Measurements from ENCODE around the gene DNAJB7. TPM values are rescaled to one million over a fixed set of nuclear protein-coding genes. Genes with fewer than 3 reads are reported as not detected.

DNAJB7 gene
- total and polyA plus RNA-seq, 2 donors (not counting 1 experiment from before 2014, with no cell fraction given), result not detected

GRCh38 chr22:40877488-40877887, 15.6 kb upstream of the DNAJB7 start:
- no peak overlapping the region for H2AFZ ChIP-seq (ENCODE audit: insufficient read depth, low read depth, low read length, poor library complexity, severe bottlenecking)
- H3K9me3 ChIP-seq (ENCODE audit: control extremely low read depth in 1 of 3, control insufficient read depth in 2 of 3, insufficient read depth in 1 of 3, low read length in 2 of 3), result no peaks in the 10 kb centered on the region
- H3K27ac ChIP-seq (ENCODE audit: low read length in 2 of 2), result no peak overlapping the region
- H3K36me3 ChIP-seq (replicated peaks in 1 of 2; ENCODE audit: control extremely low read depth in 1 of 2, control insufficient read depth in 1 of 2, extremely low read depth in 1 of 2, insufficient read depth in 2 of 2, low read length in 1 of 2), result peaks cover 0 to 11% of the 10 kb centered on the region in 2 experiments
- DNase-seq (no peak), ATAC-seq (ENCODE audit: low read depth) (no peak)
- no peak overlapping the region for H3K4me2 ChIP-seq (replicated peaks; ENCODE audit: low read depth, low read length, poor library complexity, severe bottlenecking)
- intact Hi-C loops (cut with micrococcal nuclease), result no loop called here
- no peaks in the 10 kb centered on the region for H4K20me1 ChIP-seq (ENCODE audit: control insufficient read depth, insufficient read depth, low read length, poor library complexity, severe bottlenecking)
- H3K27ac Mint-ChIP-seq, result no peak overlapping the region
- H3K4me1 ChIP-seq (ENCODE audit: control insufficient read depth in 2 of 2, insufficient read depth in 2 of 2, low read length in 2 of 2), result no peaks in the 10 kb centered on the region
- no peaks in the 10 kb centered on the region for H3K27me3 ChIP-seq (replicated peaks in 1 of 4; ENCODE audit: control extremely low read depth in 1 of 4, control insufficient read depth in 3 of 4, insufficient read depth in 4 of 4, low read length in 3 of 4)
- no peaks in the 10 kb centered on the region for H3K4me1 Mint-ChIP-seq
- no peaks in the 10 kb centered on the region for H3K27me3 Mint-ChIP-seq
- ChIA-PET CTCF (no interaction called here), POLR2A (no interaction called here)
- no peak for TF ChIP-seq EZH2 (IDR thresholded peaks at IDR 0.05; ENCODE audit: borderline replicate concordance, insufficient read depth, low read depth, low read length, poor library complexity, severe bottlenecking)
- TF ChIP-seq CTCF (IDR thresholded peaks at IDR 0.05), result no peak
- 80% methylated on average over 1 of the region's 3 CpGs for WGBS (ENCODE audit: insufficient coverage)
- H3K9me3 Mint-ChIP-seq (ENCODE audit: insufficient read depth), result no peaks in the 10 kb centered on the region
- no peaks in the 10 kb centered on the region for H3K79me2 ChIP-seq (ENCODE audit: control insufficient read depth, insufficient read depth, low read length)
- H3K4me3 ChIP-seq (ENCODE audit: control extremely low read depth in 1 of 5, extremely low read depth in 1 of 5, insufficient read depth in 1 of 5, low read depth in 2 of 5, low read length in 4 of 5), result no peak overlapping the region
- H3K9ac ChIP-seq (ENCODE audit: low read length), result no peak overlapping the region
- H3K4me3 Mint-ChIP-seq, result no peak overlapping the region

DNA sequence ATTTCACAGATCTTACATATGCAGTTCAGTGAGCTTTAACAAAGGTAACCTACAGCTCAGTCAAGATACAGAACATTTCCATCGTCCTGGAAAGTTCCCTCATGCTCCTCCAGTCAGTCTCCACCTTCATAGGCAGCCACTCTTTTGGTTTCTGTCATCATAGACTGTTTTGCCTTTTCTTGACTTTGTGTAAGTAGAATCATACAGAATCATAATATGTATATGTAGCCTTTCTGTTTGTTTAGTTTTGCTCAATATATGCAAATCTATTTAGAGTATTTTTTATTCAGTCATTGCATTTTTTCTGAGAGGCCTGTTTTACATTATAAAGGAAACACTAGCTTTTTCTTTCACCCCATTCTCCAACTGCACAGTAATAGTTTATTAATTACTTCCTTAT, 15.0 kb upstream of the DNAJB7 start:
- no peak overlapping the region for H2AFZ ChIP-seq (ENCODE audit: insufficient read depth, low read depth, low read length, poor library complexity, severe bottlenecking)
- H3K9ac ChIP-seq (ENCODE audit: low read length), result no peak overlapping the region
- Mint-ChIP-seq H3K4me1 (no peaks in the 10 kb centered on the region), H3K9me3 (ENCODE audit: insufficient read depth) (no peaks in the 10 kb centered on the region), H3K4me3 (no peak overlapping the region), H3K27me3 (no peaks in the 10 kb centered on the region), H3K27ac (no peak overlapping the region)
- no peaks in the 10 kb centered on the region for H3K9me3 ChIP-seq (ENCODE audit: control extremely low read depth in 1 of 3, control insufficient read depth in 2 of 3, insufficient read depth in 1 of 3, low read length in 2 of 3)
- no peaks in the 10 kb centered on the region for H4K20me1 ChIP-seq (ENCODE audit: control insufficient read depth, insufficient read depth, low read length, poor library complexity, severe bottlenecking)
- ATAC-seq (ENCODE audit: low read depth), result no peak
- H3K27me3 ChIP-seq (replicated peaks in 1 of 4; ENCODE audit: control extremely low read depth in 1 of 4, control insufficient read depth in 3 of 4, insufficient read depth in 4 of 4, low read length in 3 of 4), result no peaks in the 10 kb centered on the region
- H3K4me3 ChIP-seq (ENCODE audit: control extremely low read depth in 1 of 5, extremely low read depth in 1 of 5, insufficient read depth in 1 of 5, low read depth in 2 of 5, low read length in 4 of 5), result no peak overlapping the region
- no peak overlapping the region for H3K4me2 ChIP-seq (replicated peaks; ENCODE audit: low read depth, low read length, poor library complexity, severe bottlenecking)
- WGBS (ENCODE audit: insufficient coverage), result no CpG with 5 or more reads among the region's 1 CpG
- H3K79me2 ChIP-seq (ENCODE audit: control insufficient read depth, insufficient read depth, low read length), result no peaks in the 10 kb centered on the region
- DNase-seq, result no peak
- H3K4me1 ChIP-seq (ENCODE audit: control insufficient read depth in 2 of 2, insufficient read depth in 2 of 2, low read length in 2 of 2), result no peaks in the 10 kb centered on the region
- intact Hi-C loops (cut with micrococcal nuclease), result no loop called here
- POLR2A ChIA-PET, result no interaction called here
- TF ChIP-seq EZH2 (IDR thresholded peaks at IDR 0.05; ENCODE audit: borderline replicate concordance, insufficient read depth, low read depth, low read length, poor library complexity, severe bottlenecking) (no peak), CTCF (IDR thresholded peaks at IDR 0.05) (no peak)
- H3K36me3 ChIP-seq (replicated peaks in 1 of 2; ENCODE audit: control extremely low read depth in 1 of 2, control insufficient read depth in 1 of 2, extremely low read depth in 1 of 2, insufficient read depth in 2 of 2, low read length in 1 of 2), result peaks cover 0 to 9% of the 10 kb centered on the region in 2 experiments
- no peak overlapping the region for H3K27ac ChIP-seq (ENCODE audit: low read length in 2 of 2)
- CTCF ChIA-PET, result no interaction called here

Measured in B cell (primary cell).